ENCODE data around the gene RAP1GAP2.

Gene RAP1GAP2

GRCh38 chr17:3004150-3004801, 208.0 kb downstream of the RAP1GAP2 start:
- DNase-seq, result peak; percentile 32

DNA sequence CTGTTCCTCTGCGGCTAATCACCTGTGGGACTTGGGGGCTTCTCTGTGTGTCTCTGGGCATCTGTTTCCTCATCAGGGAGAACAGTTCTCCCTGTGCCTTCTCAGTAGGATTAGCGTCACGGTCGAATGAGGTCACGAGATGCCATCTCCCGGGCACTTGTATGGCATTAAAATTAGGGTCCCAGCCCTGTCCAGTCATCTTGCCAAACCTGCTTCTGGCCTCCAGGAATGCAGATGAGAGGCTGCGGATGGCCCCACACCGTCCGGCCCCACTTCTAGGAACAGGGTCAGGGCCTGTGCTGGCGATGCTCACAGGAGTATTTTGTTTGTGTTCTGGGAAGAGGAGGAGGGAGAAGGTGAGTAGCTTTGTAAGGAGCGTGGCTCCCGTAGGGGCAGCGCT, 208.7 kb downstream of the RAP1GAP2 start:
- no peak for DNase-seq

DNA sequence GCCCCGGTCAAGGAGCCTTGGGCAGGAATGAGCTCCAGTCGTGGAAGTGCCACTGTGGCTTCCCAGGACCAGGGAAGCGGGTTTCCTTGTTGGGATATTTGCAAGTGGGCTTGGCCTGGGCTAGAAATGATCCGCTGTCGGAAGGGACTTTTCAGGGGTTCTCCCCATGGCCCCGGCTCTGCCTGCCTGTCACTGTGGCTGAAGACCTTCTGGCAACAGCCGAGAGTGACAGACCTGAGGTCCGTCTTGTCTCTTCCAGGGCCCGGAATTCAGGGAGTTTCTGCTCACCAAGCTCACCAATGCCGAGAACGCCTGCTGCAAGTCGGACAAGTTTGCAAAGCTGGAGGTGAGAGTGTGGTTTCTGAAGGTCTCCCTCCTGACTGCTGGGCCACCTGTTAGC, 209.5 kb downstream of the RAP1GAP2 start:
- DNase-seq, result no peak

DNA sequence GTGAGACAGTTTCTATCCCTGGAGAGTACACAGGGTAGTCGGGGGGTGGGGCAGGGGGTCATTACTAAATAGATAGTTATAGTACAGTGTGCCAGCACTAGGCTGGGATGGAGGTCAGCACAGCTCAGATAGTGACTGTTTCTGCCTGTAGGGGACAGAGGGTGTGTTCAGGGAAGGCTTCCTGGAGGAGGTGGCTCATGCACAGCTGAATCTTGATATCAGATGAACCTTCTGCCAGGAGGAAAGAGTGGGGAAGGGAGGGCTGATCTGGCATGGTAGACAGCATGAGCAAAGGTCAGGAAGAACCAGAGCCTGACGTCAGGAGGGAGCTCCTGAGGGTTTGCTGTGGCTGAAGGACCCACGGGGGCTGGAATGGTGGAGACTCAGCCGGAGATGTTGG, 210.6 kb downstream of the RAP1GAP2 start:
- no peak for DNase-seq

GRCh38 chr17:3007651-3008121, 211.4 kb downstream of the RAP1GAP2 start:
- DNase-seq, result no peak

GRCh38 chr17:3008336-3009288, 212.4 kb downstream of the RAP1GAP2 start:
- DNase-seq, result no peak

DNA sequence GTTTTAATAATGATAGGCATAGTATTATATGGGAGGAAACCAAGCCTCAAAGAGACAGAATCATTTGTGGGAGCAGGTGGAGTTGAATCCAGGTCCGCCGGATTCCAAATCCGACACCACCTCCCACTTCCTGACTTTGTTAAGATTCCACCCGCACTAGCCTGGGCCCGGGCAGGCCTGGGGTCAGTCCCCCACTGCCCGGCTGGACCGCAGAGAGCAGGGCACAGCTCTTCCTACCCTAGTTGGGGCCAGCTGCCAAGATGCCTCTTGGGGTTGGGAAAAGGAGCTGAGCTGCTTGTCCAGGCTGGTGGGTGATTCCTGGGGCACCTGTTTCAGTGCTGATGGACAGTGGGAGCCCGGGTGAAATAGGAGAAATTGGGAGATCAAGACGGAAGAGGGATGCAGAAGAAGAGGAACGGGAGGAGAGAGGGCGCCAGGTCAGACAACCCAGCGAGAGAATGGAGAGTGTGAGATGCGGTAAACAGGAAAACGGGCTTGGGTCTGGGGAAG, 213.2 kb downstream of the RAP1GAP2 start:
- DNase-seq, result no peak

DNA sequence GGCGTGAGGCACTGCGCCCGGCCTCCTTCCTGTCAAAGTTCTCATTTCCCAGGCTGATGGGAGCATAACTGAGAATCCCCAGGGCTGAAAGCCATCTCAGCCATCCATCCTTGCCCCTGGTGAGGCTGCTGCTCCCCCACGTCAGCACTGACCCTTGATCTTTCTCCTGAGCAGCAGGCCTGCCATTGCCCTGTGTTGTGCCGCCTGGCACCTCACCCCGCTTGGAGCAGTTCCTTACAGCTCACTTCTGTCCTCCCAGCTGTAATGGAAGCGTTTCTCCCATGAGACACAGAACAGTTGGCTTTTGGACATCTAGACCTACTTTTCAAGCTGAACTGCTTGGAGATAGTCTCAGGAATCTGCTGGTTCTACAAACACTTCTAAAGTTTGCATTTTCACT, 215.7 kb downstream of the RAP1GAP2 start:
- DNase-seq, result no peak

- DNase-seq, result peak; percentile 31
These were observed 216.8 kb downstream of the RAP1GAP2 start for GRCh38 chr17:3012926-3013581.

- DNase-seq, result no peak
These were observed 219.7 kb downstream of the RAP1GAP2 start for GRCh38 chr17:3015890-3016289.

DNA sequence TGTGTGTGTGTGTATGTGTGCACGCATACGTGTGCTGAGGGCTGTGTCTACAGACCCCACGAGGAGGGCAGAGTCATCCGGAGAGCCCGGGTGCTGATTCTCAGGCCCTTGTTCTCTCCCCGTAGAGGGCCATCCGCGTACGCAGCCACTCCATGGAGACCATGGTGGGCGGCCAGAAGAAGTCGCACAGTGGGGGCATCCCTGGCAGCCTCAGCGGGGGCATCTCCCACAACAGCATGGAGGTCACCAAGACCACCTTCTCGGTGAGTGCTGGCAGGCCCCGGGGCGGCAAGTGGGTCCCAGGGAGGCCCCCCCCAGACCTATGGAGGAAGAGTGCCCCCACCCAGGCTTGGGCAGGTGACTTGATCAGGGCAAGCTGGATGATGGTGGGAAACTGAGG, 221.7 kb downstream of the RAP1GAP2 start:
- DNase-seq, result no peak

GRCh38 chr17:3019761-3020160, 223.5 kb downstream of the RAP1GAP2 start:
- no peak for DNase-seq

- DNase-seq, result no peak
These were observed 224.1 kb downstream of the RAP1GAP2 start for GRCh38 chr17:3020381-3020780.

- DNase-seq, result no peak
These were observed 226.0 kb downstream of the RAP1GAP2 start for GRCh38 chr17:3022197-3022596.

DNA sequence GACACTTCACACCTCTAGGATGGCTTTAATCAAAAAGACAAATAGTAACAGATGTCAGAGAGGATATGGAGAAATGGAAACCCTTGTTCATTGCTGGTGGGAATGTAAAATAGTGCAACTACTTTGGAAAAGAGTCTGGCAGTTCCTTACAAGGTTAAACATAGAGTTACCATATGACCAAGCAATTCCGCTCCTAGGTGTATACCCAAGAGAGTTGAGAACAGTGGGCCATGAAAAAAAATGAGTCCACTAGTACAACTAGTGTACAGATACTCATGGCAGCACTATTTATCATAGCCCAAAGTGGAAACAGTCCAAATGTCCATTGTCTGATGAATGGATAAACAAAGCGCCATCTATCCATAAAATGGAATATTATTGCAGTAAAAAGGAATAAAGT, 228.1 kb downstream of the RAP1GAP2 start:
- no peak for DNase-seq

DNA sequence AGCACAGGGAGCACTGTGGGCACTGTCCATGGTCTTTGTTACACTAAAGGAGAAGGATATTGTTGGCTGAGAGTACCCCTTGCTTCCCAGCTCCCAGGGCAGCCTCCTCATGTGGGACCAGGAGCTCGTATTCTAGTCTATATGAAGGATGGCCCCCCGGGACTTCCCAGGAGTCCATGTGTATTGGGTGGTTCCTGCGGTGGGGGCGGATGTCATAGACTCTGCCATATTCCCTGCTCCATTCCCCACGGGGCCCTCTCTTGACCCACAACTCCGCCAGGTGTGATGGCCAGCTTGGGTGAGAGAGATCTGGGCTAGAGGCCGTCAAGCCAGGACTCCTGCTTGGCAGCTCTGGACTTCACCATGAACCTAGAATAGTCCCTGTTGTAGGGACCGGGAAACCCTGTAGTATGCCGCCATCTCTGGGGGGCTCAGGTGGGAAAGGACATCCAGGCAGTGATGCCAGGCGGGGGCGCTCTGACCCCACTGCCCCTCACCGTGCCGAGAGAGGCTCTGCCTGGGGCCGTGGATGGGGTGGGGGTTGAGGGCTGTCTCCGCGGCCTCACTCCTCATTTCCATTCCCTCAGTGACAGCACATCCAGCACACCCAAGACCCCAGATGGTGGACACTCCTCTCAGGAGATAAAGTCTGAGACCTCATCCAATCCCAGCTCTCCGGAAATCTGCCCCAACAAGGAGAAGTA, 229.3 kb downstream of the RAP1GAP2 start:
- DNase-seq, result no peak

GRCh38 chr17:3026125-3026855, 230.1 kb downstream of the RAP1GAP2 start:
- DNase-seq, result no peak

DNA sequence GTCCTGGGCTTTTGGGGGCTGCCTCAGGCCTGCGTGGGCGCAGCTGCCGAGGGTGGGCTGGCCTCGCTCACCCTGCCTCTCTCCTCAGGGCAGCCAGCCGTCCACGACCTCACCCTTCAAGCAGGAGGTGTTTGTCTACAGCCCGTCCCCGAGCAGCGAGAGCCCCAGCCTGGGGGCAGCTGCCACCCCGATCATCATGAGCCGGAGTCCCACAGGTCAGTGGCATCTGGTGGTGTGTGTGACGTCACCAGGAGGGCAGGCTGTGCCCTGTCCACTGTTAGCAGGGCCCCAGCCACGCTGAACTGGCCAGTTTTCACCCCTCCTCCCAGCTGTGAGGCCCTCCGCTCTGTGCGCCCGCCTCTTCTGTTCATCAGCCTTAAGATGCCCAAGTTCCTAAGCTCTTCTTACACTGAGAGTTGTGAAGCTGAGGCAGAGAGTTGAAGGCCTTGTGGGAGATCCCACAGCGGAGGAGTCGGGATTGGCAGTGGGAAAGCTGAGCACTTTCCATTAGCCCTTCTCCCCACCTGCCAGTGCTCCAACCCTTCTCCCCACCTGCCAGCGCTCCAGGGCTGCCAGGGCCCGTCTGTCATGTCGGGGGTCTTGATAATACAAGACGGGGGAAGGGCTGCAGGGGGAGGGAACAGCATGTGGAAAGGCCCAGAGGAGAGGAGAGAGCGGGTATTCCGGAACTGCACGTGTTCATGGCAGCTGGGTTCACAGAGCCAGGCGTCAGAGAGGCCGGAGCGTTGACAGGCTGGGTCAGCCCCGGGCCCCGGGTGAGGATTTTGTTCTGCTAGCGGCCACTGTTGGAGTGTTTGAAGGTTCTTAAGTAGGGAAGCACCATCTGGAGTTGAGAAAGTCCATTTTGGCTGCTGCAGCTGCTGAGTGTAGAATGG, 230.9 kb downstream of the RAP1GAP2 start:
- no peak for DNase-seq

DNA sequence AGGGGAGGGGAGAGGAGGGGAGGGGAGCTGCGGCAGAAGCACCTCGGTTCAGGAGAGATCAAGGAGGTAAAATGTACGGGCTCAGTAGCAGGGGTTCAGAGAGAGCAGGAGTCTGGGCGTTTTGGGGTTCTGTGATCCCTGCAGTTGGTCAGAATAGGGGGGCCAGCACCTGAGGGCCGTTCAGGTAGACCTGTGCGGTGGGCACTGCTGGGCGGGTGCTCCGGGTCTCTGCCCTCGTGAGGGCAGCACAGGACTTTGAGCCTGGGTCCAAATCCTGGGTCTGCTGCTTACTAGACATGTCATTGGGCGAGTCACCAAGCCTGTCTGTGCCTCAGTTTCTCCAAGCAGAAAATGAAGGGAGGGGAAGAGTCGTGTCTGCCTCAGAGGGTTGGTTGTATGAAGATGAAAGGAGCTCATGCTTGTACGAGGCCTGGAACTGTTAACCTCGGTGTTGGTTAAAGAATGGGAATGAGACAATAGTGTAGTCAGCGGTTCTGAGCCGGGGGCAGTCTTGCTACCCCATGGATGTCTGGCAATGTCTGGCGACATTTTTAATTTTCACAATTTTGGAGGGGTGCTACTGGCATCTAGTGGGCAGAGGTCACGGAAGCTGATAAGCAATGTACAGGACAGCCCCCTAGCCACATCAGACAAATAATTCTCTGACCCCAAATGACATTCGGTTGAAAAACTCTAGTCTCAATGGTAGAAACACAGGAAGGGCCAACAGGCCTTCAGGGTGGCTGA, 231.7 kb downstream of the RAP1GAP2 start:
- DNase-seq, result no peak
